ENCODE data around the gene ZNF605.
"Not testable (repeated sequence)": the region's sequence is repeated elsewhere in the genome, so short reads cannot be mapped to it uniquely, and the experiment has no call there.

ZNF605 gene

GRCh38 chr12:132924356-132924755, 31.8 kb downstream of the ZNF605 start:
- H3K4me1 ChIP-seq (ENCODE audit: control insufficient read depth, insufficient read depth, low read length) = no peaks in the 10 kb centered on the region
- no peak overlapping the region for H3K4me2 ChIP-seq (ENCODE audit: low read length)
- peaks cover 24% of the 10 kb centered on the region for H3K36me3 ChIP-seq (ENCODE audit: insufficient read depth, low read length)
- no peaks in the 10 kb centered on the region for H3K27me3 ChIP-seq (ENCODE audit: control insufficient read depth, insufficient read depth, low read length)
- H3K4me3 ChIP-seq (ENCODE audit: low read length) = no peak overlapping the region
- H3K9ac ChIP-seq (ENCODE audit: low read depth, low read length) = no peak overlapping the region
- H3K9me3 ChIP-seq (replicated peaks; ENCODE audit: low read length) = peaks cover 75% of the 10 kb centered on the region

DNA sequence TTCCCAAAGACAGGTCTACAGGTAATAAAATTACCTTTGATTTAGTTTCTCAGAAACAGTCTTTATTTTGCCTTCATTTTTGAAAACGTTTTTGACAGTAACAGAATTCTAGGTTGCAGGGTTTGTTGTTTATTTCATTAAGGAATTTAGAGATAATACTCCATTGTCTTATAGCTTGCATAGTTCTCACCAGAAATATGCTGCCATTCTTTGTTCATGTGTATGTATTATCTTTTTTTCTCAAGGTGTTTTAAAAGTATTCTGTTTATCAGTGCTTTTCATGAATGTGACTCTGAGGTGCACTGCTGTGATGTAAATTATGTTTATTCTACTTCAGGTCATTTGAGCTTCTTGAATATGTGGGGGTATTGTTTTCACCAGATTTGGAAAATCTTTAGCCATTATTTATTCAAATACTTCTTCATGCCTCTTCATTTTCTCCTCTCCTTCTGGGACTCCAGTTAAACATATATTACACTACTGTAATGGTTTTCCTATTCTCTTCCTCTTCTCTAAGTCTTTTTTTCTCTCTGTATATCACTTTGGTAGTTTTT, 32.7 kb downstream of the ZNF605 start:
- no peak overlapping the region for H3K9ac ChIP-seq (ENCODE audit: low read depth, low read length)
- H3K27me3 ChIP-seq (ENCODE audit: control insufficient read depth, insufficient read depth, low read length) = no peaks in the 10 kb centered on the region
- H3K36me3 ChIP-seq (ENCODE audit: insufficient read depth, low read length) = peaks cover 17% of the 10 kb centered on the region
- H3K4me2 ChIP-seq (ENCODE audit: low read length) = no peak overlapping the region
- H3K9me3 ChIP-seq (replicated peaks; ENCODE audit: low read length) = peaks cover 72% of the 10 kb centered on the region
- H3K4me1 ChIP-seq (ENCODE audit: control insufficient read depth, insufficient read depth, low read length) = no peaks in the 10 kb centered on the region
- H3K4me3 ChIP-seq (ENCODE audit: low read length) = no peak overlapping the region

DNA sequence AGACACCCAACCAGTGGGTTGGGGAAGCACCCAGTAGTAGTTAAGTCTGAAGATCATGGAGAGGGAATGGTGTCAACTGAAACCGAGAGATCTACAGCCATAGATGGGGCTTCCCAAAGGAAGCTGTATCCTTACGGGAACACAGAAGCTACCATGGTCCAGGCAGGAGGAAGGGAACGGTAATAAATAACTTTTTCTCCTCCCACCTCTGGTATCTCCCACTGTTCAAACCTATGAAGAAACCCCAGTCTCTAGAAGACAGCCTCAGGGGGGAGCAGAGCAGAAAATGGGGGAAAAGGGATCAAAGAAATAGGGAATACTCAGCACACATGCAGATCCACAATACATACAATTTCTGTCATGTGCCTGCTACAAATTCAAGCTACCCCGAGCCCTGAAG, 33.4 kb downstream of the ZNF605 start:
- H3K9me3 ChIP-seq (replicated peaks; ENCODE audit: low read length) = peaks cover 76% of the 10 kb centered on the region
- H3K4me3 ChIP-seq (ENCODE audit: low read length) = no peak overlapping the region
- H3K4me1 ChIP-seq (ENCODE audit: control insufficient read depth, insufficient read depth, low read length) = no peaks in the 10 kb centered on the region
- no peak overlapping the region for H3K9ac ChIP-seq (ENCODE audit: low read depth, low read length)
- peaks cover 14% of the 10 kb centered on the region for H3K36me3 ChIP-seq (ENCODE audit: insufficient read depth, low read length)
- H3K27me3 ChIP-seq (ENCODE audit: control insufficient read depth, insufficient read depth, low read length) = no peaks in the 10 kb centered on the region
- H3K4me2 ChIP-seq (ENCODE audit: low read length) = no peak overlapping the region

DNA sequence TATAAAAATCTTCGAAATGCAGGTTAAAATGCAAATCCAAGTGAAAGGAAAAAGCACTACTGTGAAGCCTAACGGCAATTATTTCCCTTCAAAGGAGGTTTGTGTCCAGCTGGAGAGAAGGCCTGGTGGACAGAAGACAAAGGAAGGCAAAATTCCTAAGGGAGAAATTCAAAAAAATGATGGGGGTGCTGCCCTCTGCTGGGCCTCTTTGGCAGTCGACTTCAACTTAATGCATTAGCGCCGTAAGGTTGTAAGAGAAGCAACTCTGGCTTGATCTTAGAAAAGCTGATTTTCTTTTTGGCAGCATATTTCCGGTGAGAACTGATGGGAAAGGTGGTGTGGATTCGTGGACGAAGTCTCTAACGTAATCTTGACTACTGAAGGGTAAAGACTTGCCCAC, 34.4 kb downstream of the ZNF605 start:
- Histone ChIP-seq H3K4me3 (ENCODE audit: low read length) (no peak overlapping the region), H3K9ac (ENCODE audit: low read depth, low read length) (no peak overlapping the region), H3K4me2 (ENCODE audit: low read length) (no peak overlapping the region), H3K9me3 (replicated peaks; ENCODE audit: low read length) (peaks cover 73% of the 10 kb centered on the region), H3K36me3 (ENCODE audit: insufficient read depth, low read length) (peaks cover 10% of the 10 kb centered on the region), H3K4me1 (ENCODE audit: control insufficient read depth, insufficient read depth, low read length) (no peaks in the 10 kb centered on the region), H3K27me3 (ENCODE audit: control insufficient read depth, insufficient read depth, low read length) (no peaks in the 10 kb centered on the region)

DNA sequence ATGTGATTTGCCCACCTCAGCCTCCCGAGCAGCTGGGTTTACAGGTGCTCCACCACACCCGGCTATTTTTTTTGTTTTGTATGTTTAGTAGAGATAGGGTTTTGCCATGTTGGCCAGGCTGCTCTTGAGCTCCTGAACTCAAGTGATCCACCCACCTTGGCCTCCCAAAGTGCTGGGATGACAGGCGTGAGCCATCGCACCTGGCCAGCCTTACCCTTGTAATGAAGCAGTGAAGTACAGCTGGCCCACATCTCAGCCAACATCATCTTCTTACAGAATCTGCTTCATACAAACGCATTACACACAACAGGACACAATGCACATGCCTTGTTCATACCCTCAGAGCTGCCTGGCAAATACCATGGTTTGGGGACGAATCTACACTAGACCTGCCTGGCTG, 37.4 kb downstream of the ZNF605 start:
- Histone ChIP-seq H3K9me3 (replicated peaks; ENCODE audit: low read length) (peaks cover 54% of the 10 kb centered on the region), H3K4me1 (ENCODE audit: control insufficient read depth, insufficient read depth, low read length) (no peaks in the 10 kb centered on the region), H3K4me3 (ENCODE audit: low read length) (no peak overlapping the region), H3K9ac (ENCODE audit: low read depth, low read length) (no peak overlapping the region), H3K27me3 (ENCODE audit: control insufficient read depth, insufficient read depth, low read length) (no peaks in the 10 kb centered on the region), H3K4me2 (ENCODE audit: low read length) (no peak overlapping the region), H3K36me3 (ENCODE audit: insufficient read depth, low read length) (no peaks in the 10 kb centered on the region)

GRCh38 chr12:132909030-132909368, 47.1 kb downstream of the ZNF605 start:
- Histone ChIP-seq H3K9me3 (replicated peaks; ENCODE audit: low read length) (peaks cover 11% of the 10 kb centered on the region), H3K9ac (ENCODE audit: low read depth, low read length) (peak overlapping the region; percentile 88), H3K4me1 (ENCODE audit: control insufficient read depth, insufficient read depth, low read length) (peaks cover 5% of the 10 kb centered on the region), H3K4me2 (ENCODE audit: low read length) (peak overlapping the region; percentile 86), H3K36me3 (ENCODE audit: insufficient read depth, low read length) (no peaks in the 10 kb centered on the region), H3K27me3 (ENCODE audit: control insufficient read depth, insufficient read depth, low read length) (no peaks in the 10 kb centered on the region), H3K4me3 (ENCODE audit: low read length) (peak overlapping the region; percentile 78)

- Histone ChIP-seq H3K27me3 (ENCODE audit: control insufficient read depth, insufficient read depth, low read length) (no peaks in the 10 kb centered on the region), H3K36me3 (ENCODE audit: insufficient read depth, low read length) (no peaks in the 10 kb centered on the region), H3K9ac (ENCODE audit: low read depth, low read length) (peak overlapping the region; percentile 88), H3K9me3 (replicated peaks; ENCODE audit: low read length) (peaks cover 8% of the 10 kb centered on the region), H3K4me2 (ENCODE audit: low read length) (peak overlapping the region; percentile 86), H3K4me1 (ENCODE audit: control insufficient read depth, insufficient read depth, low read length) (peaks cover 5% of the 10 kb centered on the region), H3K4me3 (ENCODE audit: low read length) (peak overlapping the region; percentile 78)
Observed at GRCh38 chr12:132908145-132909029, 47.7 kb downstream of the ZNF605 start.

DNA sequence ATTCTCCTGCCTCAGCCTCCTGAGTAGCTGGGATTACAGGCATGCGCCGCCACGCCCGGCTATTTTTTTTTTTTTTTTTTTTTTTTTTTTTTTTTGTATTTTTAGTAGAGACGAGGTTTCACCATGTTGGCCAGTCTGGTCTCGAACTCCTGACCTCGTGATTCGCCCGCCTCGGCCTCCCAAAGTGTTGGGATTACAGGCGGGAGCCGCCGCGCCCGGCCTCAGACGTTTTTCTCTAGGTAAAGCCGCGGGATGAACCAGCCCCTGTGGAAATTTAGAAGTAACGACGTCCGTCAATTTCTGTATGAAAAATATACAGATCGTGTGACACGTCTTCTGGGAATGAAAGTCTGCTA, 48.3 kb downstream of the ZNF605 start:
- not testable (repeated sequence) for H3K9me3 ChIP-seq (replicated peaks; ENCODE audit: low read length); H3K27me3 ChIP-seq (ENCODE audit: control insufficient read depth, insufficient read depth, low read length); H3K36me3 ChIP-seq (ENCODE audit: insufficient read depth, low read length); H3K4me1 ChIP-seq (ENCODE audit: control insufficient read depth, insufficient read depth, low read length)
- peak overlapping the region; percentile 47 for H3K9ac ChIP-seq (ENCODE audit: low read depth, low read length)
- H3K4me2 ChIP-seq (ENCODE audit: low read length) = peak overlapping the region; percentile 86
- H3K4me3 ChIP-seq (ENCODE audit: low read length) = peak overlapping the region; percentile 78

DNA sequence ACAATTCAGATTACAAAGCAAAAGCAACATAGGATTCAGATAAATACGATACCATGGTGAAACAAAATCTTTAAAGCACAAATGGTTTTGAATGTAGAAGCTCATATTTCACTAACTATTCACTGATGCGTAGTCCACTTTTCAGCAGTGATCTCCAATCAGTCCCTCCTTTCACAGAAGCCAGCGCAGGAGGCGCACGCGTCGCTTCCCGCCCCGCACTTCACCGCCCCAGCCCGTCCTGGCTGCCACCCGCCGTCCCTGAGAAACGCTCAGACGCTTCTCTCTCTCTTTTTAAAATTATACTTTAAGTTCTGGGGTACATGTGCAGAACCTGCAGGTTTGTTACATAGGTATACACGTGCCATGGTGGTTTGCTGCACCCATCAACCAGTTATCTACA, 48.9 kb downstream of the ZNF605 start:
- Histone ChIP-seq H3K9ac (ENCODE audit: low read depth, low read length) (no peak overlapping the region), H3K27me3 (ENCODE audit: control insufficient read depth, insufficient read depth, low read length) (no peaks in the 10 kb centered on the region), H3K4me1 (ENCODE audit: control insufficient read depth, insufficient read depth, low read length) (peaks cover 5% of the 10 kb centered on the region), H3K4me2 (ENCODE audit: low read length) (no peak overlapping the region), H3K36me3 (ENCODE audit: insufficient read depth, low read length) (no peaks in the 10 kb centered on the region), H3K4me3 (ENCODE audit: low read length) (no peak overlapping the region), H3K9me3 (replicated peaks; ENCODE audit: low read length) (peaks cover 8% of the 10 kb centered on the region)

GRCh38 chr12:132904718-132905328, 51.3 kb downstream of the ZNF605 start:
- peaks cover 3% of the 10 kb centered on the region for H3K9me3 ChIP-seq (replicated peaks; ENCODE audit: low read length)
- H3K36me3 ChIP-seq (ENCODE audit: insufficient read depth, low read length) = no peaks in the 10 kb centered on the region
- H3K4me3 ChIP-seq (ENCODE audit: low read length) = no peak overlapping the region
- peaks cover 5% of the 10 kb centered on the region for H3K4me1 ChIP-seq (ENCODE audit: control insufficient read depth, insufficient read depth, low read length)
- no peak overlapping the region for H3K9ac ChIP-seq (ENCODE audit: low read depth, low read length)
- H3K4me2 ChIP-seq (ENCODE audit: low read length) = no peak overlapping the region
- H3K27me3 ChIP-seq (ENCODE audit: control insufficient read depth, insufficient read depth, low read length) = no peaks in the 10 kb centered on the region

DNA sequence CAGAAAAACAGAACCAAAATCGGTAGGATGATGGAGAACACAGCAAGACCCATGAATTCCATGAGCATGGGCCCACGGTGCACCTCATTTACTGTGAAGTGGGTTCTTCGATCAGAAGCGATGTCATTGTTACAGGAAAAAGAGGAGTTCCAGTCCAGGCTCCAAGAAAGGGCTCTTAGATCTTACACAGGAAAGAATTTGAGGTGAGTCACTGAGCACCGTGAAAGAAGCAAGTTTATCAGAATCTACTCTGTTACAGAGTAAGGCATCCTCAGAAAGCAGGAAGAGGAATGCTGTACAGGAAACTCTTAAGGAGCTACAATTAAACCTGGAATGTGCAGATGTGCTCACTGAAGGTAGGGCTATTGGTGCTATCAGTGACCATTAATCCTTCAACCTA, 57.1 kb downstream of the ZNF605 start:
- Histone ChIP-seq H3K4me2 (ENCODE audit: low read length) (no peak overlapping the region), H3K9me3 (replicated peaks; ENCODE audit: low read length) (no peaks in the 10 kb centered on the region), H3K4me3 (ENCODE audit: low read length) (no peak overlapping the region), H3K4me1 (ENCODE audit: control insufficient read depth, insufficient read depth, low read length) (no peaks in the 10 kb centered on the region), H3K36me3 (ENCODE audit: insufficient read depth, low read length) (no peaks in the 10 kb centered on the region), H3K9ac (ENCODE audit: low read depth, low read length) (no peak overlapping the region), H3K27me3 (ENCODE audit: control insufficient read depth, insufficient read depth, low read length) (no peaks in the 10 kb centered on the region)

DNA sequence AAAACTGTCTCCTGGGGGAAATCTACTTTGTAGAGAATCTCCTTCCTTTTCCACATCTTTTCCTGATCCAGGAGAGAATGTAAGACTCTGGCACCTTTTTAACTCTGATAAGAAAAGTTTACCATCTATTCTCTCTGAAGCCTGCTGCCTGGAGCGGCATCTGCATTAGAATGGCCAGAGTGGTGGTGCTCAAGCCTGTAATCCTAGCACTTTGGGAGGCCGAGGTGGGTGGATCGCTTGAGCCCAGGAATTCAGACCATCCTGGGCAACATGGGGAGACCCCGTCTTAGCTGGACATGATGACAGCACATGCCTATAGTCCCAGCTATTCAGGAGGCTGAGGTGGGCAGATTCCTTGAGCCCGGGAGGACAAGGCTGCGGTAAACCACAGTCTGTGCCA, 67.3 kb downstream of the ZNF605 start:
- Histone ChIP-seq H3K9me3 (replicated peaks; ENCODE audit: low read length) (no peaks in the 10 kb centered on the region), H3K4me1 (ENCODE audit: control insufficient read depth, insufficient read depth, low read length) (no peaks in the 10 kb centered on the region), H3K36me3 (ENCODE audit: insufficient read depth, low read length) (peaks cover 17% of the 10 kb centered on the region), H3K27me3 (ENCODE audit: control insufficient read depth, insufficient read depth, low read length) (no peaks in the 10 kb centered on the region), H3K9ac (ENCODE audit: low read depth, low read length) (no peak overlapping the region), H3K4me3 (ENCODE audit: low read length) (no peak overlapping the region), H3K4me2 (ENCODE audit: low read length) (no peak overlapping the region)

Measured in skeletal muscle satellite cell (primary cell).